ENCODE data around the gene HMCN2. TPM values are rescaled to one million over a fixed set of nuclear protein-coding genes. Genes with fewer than 3 reads are reported as not detected.

Gene HMCN2
- total RNA-seq, 1 experiment from 2014 or later, result 5.6 TPM

DNA sequence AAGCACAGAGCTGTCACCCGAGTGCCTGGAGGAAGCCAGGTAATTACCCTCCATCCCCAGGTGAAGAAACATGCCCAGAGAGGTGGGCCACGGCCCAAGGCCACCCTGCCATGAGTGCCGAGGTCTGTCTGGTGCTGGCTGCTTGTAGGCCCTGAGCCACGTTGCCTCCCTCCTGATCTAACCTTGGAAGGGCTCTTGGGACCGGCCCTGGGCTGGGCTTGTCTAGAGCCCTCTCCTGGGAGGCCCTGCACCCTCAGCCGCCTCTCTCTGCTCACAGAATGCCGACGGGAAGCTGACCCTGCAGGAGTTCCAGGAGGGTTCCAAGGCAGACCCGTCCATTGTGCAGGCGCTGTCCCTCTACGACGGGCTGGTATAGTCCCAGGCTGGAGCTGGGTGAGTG lies 39.4 kb upstream of the HMCN2 start (continued):
- TF ChIP-seq, protein P1, sequence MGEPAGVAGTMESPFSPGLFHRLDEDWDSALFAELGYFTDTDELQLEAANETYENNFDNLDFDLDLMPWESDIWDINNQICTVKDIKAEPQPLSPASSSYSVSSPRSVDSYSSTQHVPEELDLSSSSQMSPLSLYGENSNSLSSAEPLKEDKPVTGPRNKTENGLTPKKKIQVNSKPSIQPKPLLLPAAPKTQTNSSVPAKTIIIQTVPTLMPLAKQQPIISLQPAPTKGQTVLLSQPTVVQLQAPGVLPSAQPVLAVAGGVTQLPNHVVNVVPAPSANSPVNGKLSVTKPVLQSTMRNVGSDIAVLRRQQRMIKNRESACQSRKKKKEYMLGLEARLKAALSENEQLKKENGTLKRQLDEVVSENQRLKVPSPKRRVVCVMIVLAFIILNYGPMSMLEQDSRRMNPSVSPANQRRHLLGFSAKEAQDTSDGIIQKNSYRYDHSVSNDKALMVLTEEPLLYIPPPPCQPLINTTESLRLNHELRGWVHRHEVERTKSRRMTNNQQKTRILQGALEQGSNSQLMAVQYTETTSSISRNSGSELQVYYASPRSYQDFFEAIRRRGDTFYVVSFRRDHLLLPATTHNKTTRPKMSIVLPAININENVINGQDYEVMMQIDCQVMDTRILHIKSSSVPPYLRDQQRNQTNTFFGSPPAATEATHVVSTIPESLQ (CRISPR knock-in tag; IDR thresholded peaks at IDR 0.05), result no peak
- TF ChIP-seq, protein P2, sequence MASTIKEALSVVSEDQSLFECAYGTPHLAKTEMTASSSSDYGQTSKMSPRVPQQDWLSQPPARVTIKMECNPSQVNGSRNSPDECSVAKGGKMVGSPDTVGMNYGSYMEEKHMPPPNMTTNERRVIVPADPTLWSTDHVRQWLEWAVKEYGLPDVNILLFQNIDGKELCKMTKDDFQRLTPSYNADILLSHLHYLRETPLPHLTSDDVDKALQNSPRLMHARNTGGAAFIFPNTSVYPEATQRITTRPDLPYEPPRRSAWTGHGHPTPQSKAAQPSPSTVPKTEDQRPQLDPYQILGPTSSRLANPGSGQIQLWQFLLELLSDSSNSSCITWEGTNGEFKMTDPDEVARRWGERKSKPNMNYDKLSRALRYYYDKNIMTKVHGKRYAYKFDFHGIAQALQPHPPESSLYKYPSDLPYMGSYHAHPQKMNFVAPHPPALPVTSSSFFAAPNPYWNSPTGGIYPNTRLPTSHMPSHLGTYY (CRISPR knock-in tag; IDR thresholded peaks at IDR 0.05), result no peak
- TF ChIP-seq SMAD3 (CRISPR knock-in tag; IDR thresholded peaks at IDR 0.05; ENCODE audit: borderline replicate concordance) (no peak), NR2C2 (CRISPR knock-in tag; IDR thresholded peaks at IDR 0.05) (no peak)

DNA sequence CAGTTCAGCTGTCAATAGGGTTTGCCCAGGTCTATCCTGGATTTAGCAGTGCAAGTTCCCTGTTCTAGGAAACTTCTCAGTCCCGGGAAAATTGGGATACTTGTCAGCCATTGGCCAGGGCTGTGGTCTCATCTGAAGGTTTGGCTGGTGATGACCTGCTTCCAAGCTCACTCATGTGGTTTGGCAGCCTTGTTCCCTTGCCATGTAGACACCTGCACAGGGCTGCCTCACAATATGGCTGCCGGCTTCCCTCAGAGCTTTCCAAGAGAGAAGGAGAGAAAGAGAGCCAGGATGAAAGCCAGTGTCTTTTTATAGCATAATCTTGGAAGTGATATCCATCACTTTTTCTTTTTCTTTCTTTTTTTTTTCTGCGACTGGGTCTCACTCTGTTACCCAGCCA lies 37.7 kb upstream of the HMCN2 start:
- Mint-ChIP-seq H3K4me3 (no peak overlapping the region), H3K36me3 (peaks cover 36% of the 10 kb centered on the region), H3K27me3 (ENCODE audit: low read depth) (no peaks in the 10 kb centered on the region), H3K4me1 (peaks cover 1% of the 10 kb centered on the region), H3K9me3 (peaks cover 14% of the 10 kb centered on the region), H3K27ac (no peak overlapping the region)
- DNase-seq (ENCODE audit: low spot score) (no peak), ATAC-seq (no peak)
- TF ChIP-seq ETV6 (CRISPR knock-in tag; IDR thresholded peaks at IDR 0.05) (no peak), ESRRA (CRISPR knock-in tag; IDR thresholded peaks at IDR 0.05; ENCODE audit: borderline replicate concordance) (no peak), ATF1 (CRISPR knock-in tag; IDR thresholded peaks at IDR 0.05) (no peak), ELF4 (CRISPR knock-in tag; IDR thresholded peaks at IDR 0.05; ENCODE audit: low read depth) (no peak), PRRX2 (CRISPR knock-in tag; IDR thresholded peaks at IDR 0.05) (no peak), CREM (CRISPR knock-in tag; IDR thresholded peaks at IDR 0.05) (no peak), IRF2 (CRISPR knock-in tag; IDR thresholded peaks at IDR 0.05; ENCODE audit: borderline replicate concordance, low read depth) (no peak), MXD4 (CRISPR knock-in tag; IDR thresholded peaks at IDR 0.05; ENCODE audit: borderline replicate concordance) (no peak), ZBTB21 (CRISPR knock-in tag; IDR thresholded peaks at IDR 0.05; ENCODE audit: borderline replicate concordance) (no peak), NFE2L1 (CRISPR knock-in tag; IDR thresholded peaks at IDR 0.05) (no peak), ZNF121 (CRISPR knock-in tag; IDR thresholded peaks at IDR 0.05) (no peak)
- TF ChIP-seq, protein P3, sequence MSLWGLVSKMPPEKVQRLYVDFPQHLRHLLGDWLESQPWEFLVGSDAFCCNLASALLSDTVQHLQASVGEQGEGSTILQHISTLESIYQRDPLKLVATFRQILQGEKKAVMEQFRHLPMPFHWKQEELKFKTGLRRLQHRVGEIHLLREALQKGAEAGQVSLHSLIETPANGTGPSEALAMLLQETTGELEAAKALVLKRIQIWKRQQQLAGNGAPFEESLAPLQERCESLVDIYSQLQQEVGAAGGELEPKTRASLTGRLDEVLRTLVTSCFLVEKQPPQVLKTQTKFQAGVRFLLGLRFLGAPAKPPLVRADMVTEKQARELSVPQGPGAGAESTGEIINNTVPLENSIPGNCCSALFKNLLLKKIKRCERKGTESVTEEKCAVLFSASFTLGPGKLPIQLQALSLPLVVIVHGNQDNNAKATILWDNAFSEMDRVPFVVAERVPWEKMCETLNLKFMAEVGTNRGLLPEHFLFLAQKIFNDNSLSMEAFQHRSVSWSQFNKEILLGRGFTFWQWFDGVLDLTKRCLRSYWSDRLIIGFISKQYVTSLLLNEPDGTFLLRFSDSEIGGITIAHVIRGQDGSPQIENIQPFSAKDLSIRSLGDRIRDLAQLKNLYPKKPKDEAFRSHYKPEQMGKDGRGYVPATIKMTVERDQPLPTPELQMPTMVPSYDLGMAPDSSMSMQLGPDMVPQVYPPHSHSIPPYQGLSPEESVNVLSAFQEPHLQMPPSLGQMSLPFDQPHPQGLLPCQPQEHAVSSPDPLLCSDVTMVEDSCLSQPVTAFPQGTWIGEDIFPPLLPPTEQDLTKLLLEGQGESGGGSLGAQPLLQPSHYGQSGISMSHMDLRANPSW (CRISPR knock-in tag; conservative IDR thresholded peaks at IDR 0.05; ENCODE audit: low read depth), result no peak
- TF ChIP-seq, protein P4, sequence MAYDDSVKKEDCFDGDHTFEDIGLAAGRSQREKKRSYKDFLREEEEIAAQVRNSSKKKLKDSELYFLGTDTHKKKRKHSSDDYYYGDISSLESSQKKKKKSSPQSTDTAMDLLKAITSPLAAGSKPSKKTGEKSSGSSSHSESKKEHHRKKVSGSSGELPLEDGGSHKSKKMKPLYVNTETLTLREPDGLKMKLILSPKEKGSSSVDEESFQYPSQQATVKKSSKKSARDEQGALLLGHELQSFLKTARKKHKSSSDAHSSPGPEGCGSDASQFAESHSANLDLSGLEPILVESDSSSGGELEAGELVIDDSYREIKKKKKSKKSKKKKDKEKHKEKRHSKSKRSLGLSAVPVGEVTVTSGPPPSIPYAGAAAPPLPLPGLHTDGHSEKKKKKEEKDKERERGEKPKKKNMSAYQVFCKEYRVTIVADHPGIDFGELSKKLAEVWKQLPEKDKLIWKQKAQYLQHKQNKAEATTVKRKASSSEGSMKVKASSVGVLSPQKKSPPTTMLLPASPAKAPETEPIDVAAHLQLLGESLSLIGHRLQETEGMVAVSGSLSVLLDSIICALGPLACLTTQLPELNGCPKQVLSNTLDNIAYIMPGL (CRISPR knock-in tag; IDR thresholded peaks at IDR 0.05), result no peak
- TF ChIP-seq, protein P5, sequence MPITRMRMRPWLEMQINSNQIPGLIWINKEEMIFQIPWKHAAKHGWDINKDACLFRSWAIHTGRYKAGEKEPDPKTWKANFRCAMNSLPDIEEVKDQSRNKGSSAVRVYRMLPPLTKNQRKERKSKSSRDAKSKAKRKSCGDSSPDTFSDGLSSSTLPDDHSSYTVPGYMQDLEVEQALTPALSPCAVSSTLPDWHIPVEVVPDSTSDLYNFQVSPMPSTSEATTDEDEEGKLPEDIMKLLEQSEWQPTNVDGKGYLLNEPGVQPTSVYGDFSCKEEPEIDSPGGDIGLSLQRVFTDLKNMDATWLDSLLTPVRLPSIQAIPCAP (CRISPR knock-in tag; IDR thresholded peaks at IDR 0.05), result no peak
- TF ChIP-seq, protein P6, sequence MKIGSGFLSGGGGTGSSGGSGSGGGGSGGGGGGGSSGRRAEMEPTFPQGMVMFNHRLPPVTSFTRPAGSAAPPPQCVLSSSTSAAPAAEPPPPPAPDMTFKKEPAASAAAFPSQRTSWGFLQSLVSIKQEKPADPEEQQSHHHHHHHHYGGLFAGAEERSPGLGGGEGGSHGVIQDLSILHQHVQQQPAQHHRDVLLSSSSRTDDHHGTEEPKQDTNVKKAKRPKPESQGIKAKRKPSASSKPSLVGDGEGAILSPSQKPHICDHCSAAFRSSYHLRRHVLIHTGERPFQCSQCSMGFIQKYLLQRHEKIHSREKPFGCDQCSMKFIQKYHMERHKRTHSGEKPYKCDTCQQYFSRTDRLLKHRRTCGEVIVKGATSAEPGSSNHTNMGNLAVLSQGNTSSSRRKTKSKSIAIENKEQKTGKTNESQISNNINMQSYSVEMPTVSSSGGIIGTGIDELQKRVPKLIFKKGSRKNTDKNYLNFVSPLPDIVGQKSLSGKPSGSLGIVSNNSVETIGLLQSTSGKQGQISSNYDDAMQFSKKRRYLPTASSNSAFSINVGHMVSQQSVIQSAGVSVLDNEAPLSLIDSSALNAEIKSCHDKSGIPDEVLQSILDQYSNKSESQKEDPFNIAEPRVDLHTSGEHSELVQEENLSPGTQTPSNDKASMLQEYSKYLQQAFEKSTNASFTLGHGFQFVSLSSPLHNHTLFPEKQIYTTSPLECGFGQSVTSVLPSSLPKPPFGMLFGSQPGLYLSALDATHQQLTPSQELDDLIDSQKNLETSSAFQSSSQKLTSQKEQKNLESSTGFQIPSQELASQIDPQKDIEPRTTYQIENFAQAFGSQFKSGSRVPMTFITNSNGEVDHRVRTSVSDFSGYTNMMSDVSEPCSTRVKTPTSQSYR (CRISPR knock-in tag; IDR thresholded peaks at IDR 0.05), result no peak
- TF ChIP-seq, protein P7, sequence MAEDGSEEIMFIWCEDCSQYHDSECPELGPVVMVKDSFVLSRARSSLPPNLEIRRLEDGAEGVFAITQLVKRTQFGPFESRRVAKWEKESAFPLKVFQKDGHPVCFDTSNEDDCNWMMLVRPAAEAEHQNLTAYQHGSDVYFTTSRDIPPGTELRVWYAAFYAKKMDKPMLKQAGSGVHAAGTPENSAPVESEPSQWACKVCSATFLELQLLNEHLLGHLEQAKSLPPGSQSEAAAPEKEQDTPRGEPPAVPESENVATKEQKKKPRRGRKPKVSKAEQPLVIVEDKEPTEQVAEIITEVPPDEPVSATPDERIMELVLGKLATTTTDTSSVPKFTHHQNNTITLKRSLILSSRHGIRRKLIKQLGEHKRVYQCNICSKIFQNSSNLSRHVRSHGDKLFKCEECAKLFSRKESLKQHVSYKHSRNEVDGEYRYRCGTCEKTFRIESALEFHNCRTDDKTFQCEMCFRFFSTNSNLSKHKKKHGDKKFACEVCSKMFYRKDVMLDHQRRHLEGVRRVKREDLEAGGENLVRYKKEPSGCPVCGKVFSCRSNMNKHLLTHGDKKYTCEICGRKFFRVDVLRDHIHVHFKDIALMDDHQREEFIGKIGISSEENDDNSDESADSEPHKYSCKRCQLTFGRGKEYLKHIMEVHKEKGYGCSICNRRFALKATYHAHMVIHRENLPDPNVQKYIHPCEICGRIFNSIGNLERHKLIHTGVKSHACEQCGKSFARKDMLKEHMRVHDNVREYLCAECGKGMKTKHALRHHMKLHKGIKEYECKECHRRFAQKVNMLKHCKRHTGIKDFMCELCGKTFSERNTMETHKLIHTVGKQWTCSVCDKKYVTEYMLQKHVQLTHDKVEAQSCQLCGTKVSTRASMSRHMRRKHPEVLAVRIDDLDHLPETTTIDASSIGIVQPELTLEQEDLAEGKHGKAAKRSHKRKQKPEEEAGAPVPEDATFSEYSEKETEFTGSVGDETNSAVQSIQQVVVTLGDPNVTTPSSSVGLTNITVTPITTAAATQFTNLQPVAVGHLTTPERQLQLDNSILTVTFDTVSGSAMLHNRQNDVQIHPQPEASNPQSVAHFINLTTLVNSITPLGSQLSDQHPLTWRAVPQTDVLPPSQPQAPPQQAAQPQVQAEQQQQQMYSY (CRISPR knock-in tag; IDR thresholded peaks at IDR 0.05), result no peak
- CTCF ChIA-PET, result no interaction called here
- POLR2A ChIA-PET, result no interaction called here

Data from WTC11 (cell line).